Activated T-helper 17 cell treated with anti-CD3 and anti-CD28 coated beads, Interleukin-2, amount 50 U/mL, for 72 hours (primary cell): ENCODE results near the gene OGFOD3. TPM values are rescaled to one million over a fixed set of nuclear protein-coding genes. Genes with fewer than 3 reads are reported as not detected.

Experiments
- ATAC-seq: fragments of 150-1000 bp; cut with Tn5 transposase; replicated peaks from 2 replicates; pipeline ENCODE4 v1.10.0; 2021; ENCODE audit warnings: mild to moderate bottlenecking, moderate library complexity
- H3K27ac Mint-ChIP-seq: one replicate; pipeline ENCODE4 v1.8.0; 2022; ENCODE audit warnings: mixed read lengths
- H3K27me3 Mint-ChIP-seq: one replicate; pipeline ENCODE4 v1.8.0; 2022; ENCODE audit warnings: mixed read lengths
- H3K36me3 Mint-ChIP-seq: one replicate; pipeline ENCODE4 v1.8.0; 2022; ENCODE audit warnings: low read depth, mild to moderate bottlenecking, mixed read lengths
- H3K4me1 Mint-ChIP-seq: one replicate; pipeline ENCODE4 v1.8.0; 2022; ENCODE audit warnings: mixed read lengths
- H3K4me3 Mint-ChIP-seq: one replicate; pipeline ENCODE4 v1.8.0; 2022; ENCODE audit warnings: mild to moderate bottlenecking, mixed read lengths
- H3K9me3 Mint-ChIP-seq: one replicate; pipeline ENCODE4 v1.8.0; 2022; ENCODE audit warnings: mixed read lengths
- total RNA-seq, 2 donors: library from RNA; stranded (reverse); gene quantifications; one replicate each; pipeline ENCODE4 v1.2.3, GENCODE V29; 2022

Gene OGFOD3
- total RNA-seq, 2 donors from 2014 or later = 16.2 to 20.7 TPM

GRCh38 chr17:82410014-82410716, 8.2 kb downstream of the OGFOD3 start:
- no peak for ATAC-seq
- H3K9me3 Mint-ChIP-seq = no peaks in the 10 kb centered on the region
- no peak overlapping the region for H3K4me3 Mint-ChIP-seq
- H3K27ac Mint-ChIP-seq = no peak overlapping the region
- peaks cover 37% of the 10 kb centered on the region for H3K36me3 Mint-ChIP-seq
- no peaks in the 10 kb centered on the region for H3K27me3 Mint-ChIP-seq
- H3K4me1 Mint-ChIP-seq = peaks cover 5% of the 10 kb centered on the region

GRCh38 chr17:82408938-82409318, 9.5 kb downstream of the OGFOD3 start:
- Mint-ChIP-seq H3K36me3 (peaks cover 32% of the 10 kb centered on the region), H3K27ac (no peak overlapping the region), H3K27me3 (no peaks in the 10 kb centered on the region), H3K4me3 (no peak overlapping the region), H3K9me3 (no peaks in the 10 kb centered on the region), H3K4me1 (no peaks in the 10 kb centered on the region)
- ATAC-seq = no peak

- Mint-ChIP-seq H3K27me3 (no peaks in the 10 kb centered on the region), H3K36me3 (peaks cover 32% of the 10 kb centered on the region), H3K9me3 (no peaks in the 10 kb centered on the region), H3K4me1 (no peaks in the 10 kb centered on the region), H3K27ac (no peak overlapping the region), H3K4me3 (no peak overlapping the region)
- no peak for ATAC-seq
These were observed 10.0 kb downstream of the OGFOD3 start for GRCh38 chr17:82408288-82408937.

- Mint-ChIP-seq H3K4me1 (no peaks in the 10 kb centered on the region), H3K36me3 (peaks cover 36% of the 10 kb centered on the region), H3K27me3 (no peaks in the 10 kb centered on the region), H3K4me3 (no peak overlapping the region), H3K9me3 (no peaks in the 10 kb centered on the region), H3K27ac (no peak overlapping the region)
- ATAC-seq = no peak
These were observed 11.1 kb downstream of the OGFOD3 start for GRCh38 chr17:82407255-82407654.

- Mint-ChIP-seq H3K4me1 (no peaks in the 10 kb centered on the region), H3K4me3 (no peak overlapping the region), H3K36me3 (peaks cover 43% of the 10 kb centered on the region), H3K27ac (no peak overlapping the region), H3K27me3 (no peaks in the 10 kb centered on the region), H3K9me3 (no peaks in the 10 kb centered on the region)
- no peak for ATAC-seq
These were observed 12.2 kb downstream of the OGFOD3 start for GRCh38 chr17:82406131-82406671.

- H3K27ac Mint-ChIP-seq = no peak overlapping the region
- H3K27me3 Mint-ChIP-seq = no peaks in the 10 kb centered on the region
- no peak overlapping the region for H3K4me3 Mint-ChIP-seq
These were observed 13.3 kb downstream of the OGFOD3 start for GRCh38 chr17:82405051-82405450.

GRCh38 chr17:82403662-82404660, 14.4 kb downstream of the OGFOD3 start:
- no peaks in the 10 kb centered on the region for H3K27me3 Mint-ChIP-seq
- no peaks in the 10 kb centered on the region for H3K9me3 Mint-ChIP-seq
- peaks cover 6% of the 10 kb centered on the region for H3K4me1 Mint-ChIP-seq
- ATAC-seq = peak; percentile 31
- no peak overlapping the region for H3K27ac Mint-ChIP-seq
- H3K4me3 Mint-ChIP-seq = no peak overlapping the region
- peaks cover 42% of the 10 kb centered on the region for H3K36me3 Mint-ChIP-seq

More at GRCh38 chr17:82405051-82405450, 13.3 kb downstream of the OGFOD3 start:
- peaks cover 48% of the 10 kb centered on the region for H3K36me3 Mint-ChIP-seq
- H3K9me3 Mint-ChIP-seq = no peaks in the 10 kb centered on the region
- H3K4me1 Mint-ChIP-seq = peaks cover 6% of the 10 kb centered on the region
- no peak for ATAC-seq

- H3K27me3 Mint-ChIP-seq = no peaks in the 10 kb centered on the region
- H3K4me1 Mint-ChIP-seq = peaks cover 6% of the 10 kb centered on the region
- peak overlapping the region; percentile 31 for H3K27ac Mint-ChIP-seq
- no peak overlapping the region for H3K4me3 Mint-ChIP-seq
- H3K9me3 Mint-ChIP-seq = no peaks in the 10 kb centered on the region
- H3K36me3 Mint-ChIP-seq = peaks cover 34% of the 10 kb centered on the region
- ATAC-seq = no peak
These were observed 15.5 kb downstream of the OGFOD3 start for GRCh38 chr17:82402865-82403264.

GRCh38 chr17:82400830-82401229, 17.6 kb downstream of the OGFOD3 start:
- peak overlapping the region; percentile 69 for H3K27ac Mint-ChIP-seq
- H3K27me3 Mint-ChIP-seq = no peaks in the 10 kb centered on the region
- peaks cover 28% of the 10 kb centered on the region for H3K36me3 Mint-ChIP-seq
- H3K4me3 Mint-ChIP-seq = peak overlapping the region; percentile 71
- no peaks in the 10 kb centered on the region for H3K9me3 Mint-ChIP-seq
- ATAC-seq = peak; percentile 92
- H3K4me1 Mint-ChIP-seq = peaks cover 11% of the 10 kb centered on the region

GRCh38 chr17:82400206-82400605, 18.2 kb downstream of the OGFOD3 start:
- Mint-ChIP-seq H3K4me3 (peak overlapping the region; percentile 71), H3K27ac (no peak overlapping the region), H3K4me1 (peaks cover 11% of the 10 kb centered on the region), H3K9me3 (no peaks in the 10 kb centered on the region), H3K27me3 (no peaks in the 10 kb centered on the region), H3K36me3 (peaks cover 24% of the 10 kb centered on the region)
- no peak for ATAC-seq

GRCh38 chr17:82399601-82400101, 18.7 kb downstream of the OGFOD3 start:
- ATAC-seq = no peak
- Mint-ChIP-seq H3K27me3 (no peaks in the 10 kb centered on the region), H3K27ac (no peak overlapping the region), H3K36me3 (peaks cover 22% of the 10 kb centered on the region), H3K9me3 (no peaks in the 10 kb centered on the region), H3K4me3 (no peak overlapping the region), H3K4me1 (peaks cover 11% of the 10 kb centered on the region)

GRCh38 chr17:82399041-82399441, 19.3 kb downstream of the OGFOD3 start:
- ATAC-seq = no peak
- H3K4me1 Mint-ChIP-seq = peaks cover 11% of the 10 kb centered on the region
- peaks cover 22% of the 10 kb centered on the region for H3K36me3 Mint-ChIP-seq
- no peaks in the 10 kb centered on the region for H3K27me3 Mint-ChIP-seq
- H3K4me3 Mint-ChIP-seq = no peak overlapping the region
- no peak overlapping the region for H3K27ac Mint-ChIP-seq
- no peaks in the 10 kb centered on the region for H3K9me3 Mint-ChIP-seq

GRCh38 chr17:82397449-82398335, 20.7 kb downstream of the OGFOD3 start:
- H3K4me1 Mint-ChIP-seq = peaks cover 11% of the 10 kb centered on the region
- H3K36me3 Mint-ChIP-seq = peaks cover 24% of the 10 kb centered on the region
- no peaks in the 10 kb centered on the region for H3K27me3 Mint-ChIP-seq
- no peaks in the 10 kb centered on the region for H3K9me3 Mint-ChIP-seq
- H3K27ac Mint-ChIP-seq = no peak overlapping the region
- ATAC-seq = no peak
- no peak overlapping the region for H3K4me3 Mint-ChIP-seq
